DOHH2 (cell line): Measurements from ENCODE around the gene JUND.

Experiments used
- H3F3A ChIP-seq: fragments of 200-600 bp; sonication (generic), shearing (Covaris generic); 2 replicates; pipeline ENCODE4 v1.6.0; 2016; ENCODE audit warnings: antibody characterized with exemption, mild to moderate bottlenecking; ENCODE audit not compliant: control insufficient read depth, insufficient read depth
- H3K27ac ChIP-seq: fragments of 200-600 bp; sonication (generic); 2 replicates; pipeline ENCODE4 v1.5.1; 2014; ENCODE audit warnings: low read depth, mild to moderate bottlenecking, low read length, moderate library complexity
- H3K27me3 ChIP-seq: fragments of 200-600 bp; sonication (generic); 2 replicates; pipeline ENCODE4 v1.6.1; 2014; ENCODE audit warnings: mild to moderate bottlenecking, low read length, mixed read lengths; ENCODE audit not compliant: control insufficient read depth
- H3K36me3 ChIP-seq: fragments of 200-600 bp; sonication (generic); 2 replicates; pipeline ENCODE4 v1.6.1; 2014; ENCODE audit warnings: mild to moderate bottlenecking, low read length, moderate library complexity, mixed read lengths; ENCODE audit not compliant: control insufficient read depth
- H3K4me1 ChIP-seq: fragments of 200-600 bp; sonication (generic); 2 replicates; pipeline ENCODE4 v1.6.1; 2014; ENCODE audit warnings: mild to moderate bottlenecking, low read length, mixed read lengths; ENCODE audit not compliant: control insufficient read depth
- H3K4me2 ChIP-seq: fragments of 200-600 bp; sonication (generic); 2 replicates; pipeline ENCODE4 v1.6.0; 2014; ENCODE audit warnings: mild to moderate bottlenecking, low read length, moderate library complexity
- H3K4me3 ChIP-seq: fragments of 200-600 bp; sonication (generic); 2 replicates; pipeline ENCODE4 v1.5.1; 2014; ENCODE audit warnings: mild to moderate bottlenecking, low read length, mixed read lengths
- H3K79me2 ChIP-seq: fragments of 200-600 bp; sonication (generic); 2 replicates; pipeline ENCODE4 v1.6.1; 2014; ENCODE audit warnings: mild to moderate bottlenecking, low read length, mixed read lengths; ENCODE audit not compliant: control insufficient read depth
- H3K9me2 ChIP-seq: fragments of 200-600 bp; sonication (generic); replicated peaks from 2 replicates; pipeline ENCODE4 v1.6.1; 2014; ENCODE audit warnings: mild to moderate bottlenecking, low read length, mixed read lengths; ENCODE audit not compliant: control insufficient read depth
- H3K9me3 ChIP-seq: fragments of 200-600 bp; sonication (generic); 2 replicates; pipeline ENCODE4 v1.6.1; 2014; ENCODE audit warnings: antibody characterized with exemption, low read length, mixed read lengths; ENCODE audit not compliant: control insufficient read depth, insufficient read depth
- H4K20me1 ChIP-seq: fragments of 200-600 bp; sonication (generic); 2 replicates; pipeline ENCODE4 v1.6.0; 2014; ENCODE audit warnings: low read depth, mild to moderate bottlenecking, antibody characterized with exemption, low read length, moderate library complexity; ENCODE audit not compliant: control insufficient read depth, insufficient read depth
- CTCF ChIP-seq: fragments of 200-600 bp; sonication (generic); IDR thresholded peaks from one replicate; pipeline ENCODE4 v1.5.1; 2014; ENCODE audit warnings: antibody characterized with exemption, mild to moderate bottlenecking, low read depth, low read length; ENCODE audit not compliant: poor library complexity, severe bottlenecking
- EZH2phosphoT487 ChIP-seq: fragments of 200-600 bp; sonication (generic); IDR thresholded peaks from 2 replicates; pipeline ENCODE4 v1.6.1; 2017; ENCODE audit warnings: borderline replicate concordance, mild to moderate bottlenecking, antibody characterized with exemption, low read length, moderate library complexity, mixed read lengths

Gene JUND

GRCh38 chr19:18306209-18306887 lies 24.9 kb upstream of the JUND start:
- Histone ChIP-seq H3K36me3 (peaks cover 59% of the 10 kb centered on the region), H3F3A (peaks cover 11% of the 10 kb centered on the region), H3K4me2 (peak overlapping the region; percentile 91), H3K27me3 (no peaks in the 10 kb centered on the region), H3K4me1 (peaks cover 51% of the 10 kb centered on the region), H4K20me1 (no peaks in the 10 kb centered on the region), H3K4me3 (peak overlapping the region; percentile 39), H3K9me2 (no peaks in the 10 kb centered on the region), H3K27ac (peak overlapping the region; percentile 86), H3K79me2 (no peaks in the 10 kb centered on the region; the same call in 1 of the 2 replicates), H3K9me3 (no peaks in the 10 kb centered on the region)
- no peak for TF ChIP-seq EZH2phosphoT487
- TF ChIP-seq CTCF = no peak

GRCh38 chr19:18304458-18305310 lies 23.3 kb upstream of the JUND start:
- H3F3A ChIP-seq = peaks cover 11% of the 10 kb centered on the region
- peak overlapping the region; percentile 70 for H3K4me3 ChIP-seq
- no peaks in the 10 kb centered on the region for H3K27me3 ChIP-seq
- H3K9me3 ChIP-seq = no peaks in the 10 kb centered on the region
- H3K4me1 ChIP-seq = peaks cover 51% of the 10 kb centered on the region
- no peaks in the 10 kb centered on the region; the same call in 1 of the 2 replicates for H3K79me2 ChIP-seq
- peak overlapping the region; percentile 86 for H3K27ac ChIP-seq
- no peaks in the 10 kb centered on the region for H3K9me2 ChIP-seq
- H3K36me3 ChIP-seq = peaks cover 43% of the 10 kb centered on the region
- peak overlapping the region; percentile 91 for H3K4me2 ChIP-seq
- TF ChIP-seq EZH2phosphoT487 = no peak
- TF ChIP-seq CTCF = no peak
- no peaks in the 10 kb centered on the region for H4K20me1 ChIP-seq

GRCh38 chr19:18304208-18304457 lies 22.7 kb upstream of the JUND start:
- Histone ChIP-seq H3K27ac (peak overlapping the region; percentile 86), H4K20me1 (no peaks in the 10 kb centered on the region), H3K4me3 (peak overlapping the region; percentile 70), H3F3A (peaks cover 11% of the 10 kb centered on the region), H3K79me2 (no peaks in the 10 kb centered on the region; the same call in 1 of the 2 replicates), H3K9me2 (no peaks in the 10 kb centered on the region), H3K27me3 (no peaks in the 10 kb centered on the region), H3K4me1 (peaks cover 54% of the 10 kb centered on the region), H3K9me3 (no peaks in the 10 kb centered on the region), H3K4me2 (peak overlapping the region; percentile 91), H3K36me3 (peaks cover 38% of the 10 kb centered on the region)
- no peak for TF ChIP-seq EZH2phosphoT487
- no peak for TF ChIP-seq CTCF
